ENCODE data around the gene CYSRT1. TPM values are rescaled to one million over a fixed set of nuclear protein-coding genes. Genes with fewer than 3 reads are reported as not detected.

The CYSRT1 gene
- polyA plus RNA-seq, 1 of the 3 experiments (the other 2 are of a cell fraction) = 2.1 TPM

DNA sequence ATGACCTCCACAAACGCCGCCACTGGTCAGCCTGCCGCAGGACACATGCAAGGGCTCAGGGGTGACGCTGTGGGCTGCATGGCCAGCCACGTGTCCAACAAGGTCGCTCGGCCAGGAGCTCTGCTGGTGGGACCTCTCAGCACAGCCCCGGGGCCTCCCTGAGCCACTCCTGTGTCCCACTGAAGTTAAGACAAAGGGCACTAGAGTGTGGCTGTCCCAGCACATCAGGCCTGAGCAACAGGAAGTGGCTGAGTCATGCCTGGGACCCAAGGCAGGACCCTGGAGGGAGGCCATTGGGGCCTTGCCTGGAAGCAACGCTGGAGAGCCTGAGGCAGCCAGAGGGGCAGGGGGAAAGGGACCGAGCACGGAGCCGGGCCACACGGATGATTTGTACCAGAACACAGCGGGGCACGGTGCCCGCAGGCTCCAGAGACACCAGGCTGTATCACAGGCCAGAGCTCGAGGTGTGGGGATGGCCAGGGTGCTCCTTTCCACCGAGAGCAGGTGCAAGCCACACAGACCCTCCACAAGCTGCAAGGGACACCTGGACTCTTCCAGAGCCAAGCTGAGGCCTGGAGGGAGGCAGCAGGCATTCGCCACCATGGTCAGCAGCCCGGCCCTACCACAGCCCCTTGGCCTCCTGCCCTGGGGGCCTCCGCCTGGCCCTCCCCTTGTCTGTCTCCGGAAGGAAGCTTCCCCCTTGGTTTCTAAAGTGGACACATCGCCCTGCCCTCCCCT, 46.6 kb upstream of the CYSRT1 start:
- no peak for TF ChIP-seq MEF2A (IDR thresholded peaks at IDR 0.05; ENCODE audit: borderline replicate concordance, low read depth)
- TF ChIP-seq CHD2 (IDR thresholded peaks at IDR 0.05; ENCODE audit: low read length, partially characterized antibody) = no peak
- Histone ChIP-seq H3K4me2 (no peak overlapping the region), H3K9me2 (no peaks in the 10 kb centered on the region), H3K4me3 (ENCODE audit: low read depth in 2 of 2, low read length in 1 of 2) (no peak overlapping the region), H3K36me3 (replicated peaks in 1 of 2; ENCODE audit: control insufficient read depth in 1 of 2, insufficient read depth in 2 of 2, low read length in 1 of 2) (peaks cover 0 to 46% of the 10 kb centered on the region in 2 experiments), H3K79me2 (ENCODE audit: insufficient read depth) (no peaks in the 10 kb centered on the region), H3K27ac (ENCODE audit: low read depth in 2 of 2, low read length in 1 of 2) (no peak overlapping the region), H3K4me1 (ENCODE audit: control insufficient read depth in 1 of 2, insufficient read depth in 2 of 2, low read depth in 1 of 2, low read length in 1 of 2) (peaks cover 0 to 11% of the 10 kb centered on the region in 2 experiments; a peak in 1 of 4 replicates), H2AFZ (ENCODE audit: low read depth) (no peak overlapping the region), H3K9me3 (no peaks in the 10 kb centered on the region), H3F3A (replicated peaks; ENCODE audit: insufficient read depth) (no peaks in the 10 kb centered on the region), H4K20me1 (ENCODE audit: insufficient read depth) (no peaks in the 10 kb centered on the region), H3K9ac (no peak overlapping the region), H3K27me3 (ENCODE audit: insufficient read depth) (no peaks in the 10 kb centered on the region)
- DNase-seq = no peak
- POLR2A ChIA-PET = no interaction called here
- CTCF ChIA-PET = interaction anchor here (1.4 kb wide), 1 partner anchor 58 kb away, joined by 5 read pairs; no protein-coding TSS in a partner anchor
- WGBS (ENCODE audit: low lambda C conversion rate) = 88% methylated on average over 15 of the region's 23 CpGs

DNA sequence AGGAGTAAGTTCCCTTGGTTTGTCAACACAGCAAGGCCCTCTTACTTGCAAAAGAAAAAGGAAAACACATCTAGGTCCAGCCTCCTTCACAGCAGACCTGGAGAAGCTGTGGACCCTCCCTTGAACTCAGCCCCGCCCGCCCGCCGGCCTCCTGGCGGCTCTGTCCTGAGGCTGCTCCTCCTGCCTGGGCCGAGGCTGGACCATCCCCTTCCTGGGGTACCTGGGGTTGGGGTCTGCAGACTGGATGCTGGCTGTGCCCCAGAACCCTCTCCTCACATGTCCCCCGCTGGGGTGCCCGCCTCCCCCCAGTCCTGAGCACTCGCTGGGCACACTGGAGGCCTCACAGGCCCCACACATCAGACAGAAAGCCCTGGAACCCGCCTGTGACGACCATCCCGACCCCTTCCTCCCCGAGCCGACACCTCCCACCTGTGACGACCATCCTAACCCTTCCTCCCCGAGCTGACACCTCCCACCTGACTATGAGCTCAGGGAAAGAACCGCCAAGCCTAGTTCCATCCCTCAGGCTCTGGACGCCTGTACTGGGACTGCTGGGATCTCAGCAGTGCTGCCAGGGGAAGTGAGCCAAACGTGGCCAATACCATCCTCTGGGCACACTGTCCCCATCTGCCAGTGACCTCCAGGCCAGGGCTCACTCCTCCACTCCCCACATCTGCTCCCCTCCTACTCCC, 45.9 kb upstream of the CYSRT1 start:
- Histone ChIP-seq H3K9me2 (no peaks in the 10 kb centered on the region), H3K9me3 (no peaks in the 10 kb centered on the region), H3K27me3 (ENCODE audit: insufficient read depth) (no peaks in the 10 kb centered on the region), H3K4me1 (ENCODE audit: control insufficient read depth in 1 of 2, insufficient read depth in 2 of 2, low read depth in 1 of 2, low read length in 1 of 2) (peaks cover 0 to 4% of the 10 kb centered on the region in 2 experiments; a peak in 1 of 4 replicates), H3F3A (replicated peaks; ENCODE audit: insufficient read depth) (no peaks in the 10 kb centered on the region), H3K27ac (ENCODE audit: low read depth in 2 of 2, low read length in 1 of 2) (no peak overlapping the region), H4K20me1 (ENCODE audit: insufficient read depth) (no peaks in the 10 kb centered on the region), H3K9ac (no peak overlapping the region), H3K4me2 (no peak overlapping the region), H3K4me3 (ENCODE audit: low read depth in 2 of 2, low read length in 1 of 2) (no peak overlapping the region), H3K36me3 (replicated peaks in 1 of 2; ENCODE audit: control insufficient read depth in 1 of 2, insufficient read depth in 2 of 2, low read length in 1 of 2) (peaks cover 0 to 53% of the 10 kb centered on the region in 2 experiments), H2AFZ (ENCODE audit: low read depth) (no peak overlapping the region), H3K79me2 (ENCODE audit: insufficient read depth) (no peaks in the 10 kb centered on the region)
- no peak for DNase-seq
- ChIA-PET POLR2A (no interaction called here), CTCF (interaction anchor here (1.4 kb wide), 1 partner anchor 58 kb away, joined by 5 read pairs; no protein-coding TSS in a partner anchor)
- no peak for TF ChIP-seq NFIC (IDR thresholded peaks at IDR 0.05; ENCODE audit: borderline replicate concordance)
- 90% methylated on average over 16 of the region's 19 CpGs for WGBS (ENCODE audit: low lambda C conversion rate)

DNA sequence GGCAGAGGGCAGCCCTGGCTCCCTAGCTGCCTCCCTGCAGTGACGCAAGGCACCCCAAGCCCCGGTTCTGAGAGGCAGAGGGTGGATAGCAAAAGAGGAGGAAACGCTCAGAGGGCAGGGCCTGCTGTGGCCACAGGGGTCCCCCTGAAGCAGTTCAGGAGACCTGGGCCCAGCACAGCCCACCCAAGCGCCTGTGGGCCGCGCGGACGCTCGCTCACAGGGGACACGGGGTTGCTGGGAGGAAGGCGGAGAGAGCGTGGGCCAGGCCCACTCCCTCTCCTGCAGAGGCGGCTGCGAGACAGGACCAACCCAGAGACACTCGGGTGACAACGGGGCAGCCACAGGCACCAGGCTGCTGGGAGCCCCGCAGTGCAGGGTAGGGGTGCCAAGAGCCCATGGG, 45.2 kb upstream of the CYSRT1 start:
- H3K79me2 ChIP-seq (ENCODE audit: insufficient read depth) = no peaks in the 10 kb centered on the region
- peaks cover 0 to 60% of the 10 kb centered on the region in 2 experiments for H3K36me3 ChIP-seq (replicated peaks in 1 of 2; ENCODE audit: control insufficient read depth in 1 of 2, insufficient read depth in 2 of 2, low read length in 1 of 2)
- H3K9ac ChIP-seq = no peak overlapping the region
- H3K27ac ChIP-seq (ENCODE audit: low read depth in 2 of 2, low read length in 1 of 2) = no peak overlapping the region
- H4K20me1 ChIP-seq (ENCODE audit: insufficient read depth) = no peaks in the 10 kb centered on the region
- peaks cover 0 to 2% of the 10 kb centered on the region in 2 experiments; a peak in 1 of 4 replicates for H3K4me1 ChIP-seq (ENCODE audit: control insufficient read depth in 1 of 2, insufficient read depth in 2 of 2, low read depth in 1 of 2, low read length in 1 of 2)
- H3K9me2 ChIP-seq = no peaks in the 10 kb centered on the region
- H3K9me3 ChIP-seq = no peaks in the 10 kb centered on the region
- POLR2A ChIA-PET = interaction anchor here (0.7 kb wide), 1 partner anchor 9 kb away, joined by 3 read pairs; no protein-coding TSS in a partner anchor
- no peak overlapping the region for H3K4me3 ChIP-seq (ENCODE audit: low read depth in 2 of 2, low read length in 1 of 2)
- WGBS (ENCODE audit: low lambda C conversion rate) = 98% methylated on average over 15 of the region's 17 CpGs
- H3F3A ChIP-seq (replicated peaks; ENCODE audit: insufficient read depth) = no peaks in the 10 kb centered on the region
- no peak overlapping the region for H3K4me2 ChIP-seq
- H3K27me3 ChIP-seq (ENCODE audit: insufficient read depth) = no peaks in the 10 kb centered on the region
- no peak for DNase-seq
- no peak overlapping the region for H2AFZ ChIP-seq (ENCODE audit: low read depth)
- CTCF ChIA-PET = no interaction called here
- TF ChIP-seq NFIC (IDR thresholded peaks at IDR 0.05; ENCODE audit: borderline replicate concordance) (no peak), NRF1 (IDR thresholded peaks at IDR 0.05; ENCODE audit: low read depth, low read length) (no peak), GABPA (IDR thresholded peaks at IDR 0.05; ENCODE audit: low read depth) (no peak), FOXM1 (IDR thresholded peaks at IDR 0.05; ENCODE audit: low read depth) (no peak), FOXJ3 (CRISPR knock-in tag; IDR thresholded peaks at IDR 0.05) (no peak), ELF1 (IDR thresholded peaks at IDR 0.05) (no peak), TAF1 (IDR thresholded peaks at IDR 0.05; ENCODE audit: borderline replicate concordance, low read depth, low read length) (no peak), JUND (IDR thresholded peaks at IDR 0.05) (no peak)
- TF ChIP-seq, protein P1, sequence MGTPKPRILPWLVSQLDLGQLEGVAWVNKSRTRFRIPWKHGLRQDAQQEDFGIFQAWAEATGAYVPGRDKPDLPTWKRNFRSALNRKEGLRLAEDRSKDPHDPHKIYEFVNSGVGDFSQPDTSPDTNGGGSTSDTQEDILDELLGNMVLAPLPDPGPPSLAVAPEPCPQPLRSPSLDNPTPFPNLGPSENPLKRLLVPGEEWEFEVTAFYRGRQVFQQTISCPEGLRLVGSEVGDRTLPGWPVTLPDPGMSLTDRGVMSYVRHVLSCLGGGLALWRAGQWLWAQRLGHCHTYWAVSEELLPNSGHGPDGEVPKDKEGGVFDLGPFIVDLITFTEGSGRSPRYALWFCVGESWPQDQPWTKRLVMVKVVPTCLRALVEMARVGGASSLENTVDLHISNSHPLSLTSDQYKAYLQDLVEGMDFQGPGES (IDR thresholded peaks at IDR 0.05; ENCODE audit: low read depth, low read length) = no peak
- TF ChIP-seq, protein P2, sequence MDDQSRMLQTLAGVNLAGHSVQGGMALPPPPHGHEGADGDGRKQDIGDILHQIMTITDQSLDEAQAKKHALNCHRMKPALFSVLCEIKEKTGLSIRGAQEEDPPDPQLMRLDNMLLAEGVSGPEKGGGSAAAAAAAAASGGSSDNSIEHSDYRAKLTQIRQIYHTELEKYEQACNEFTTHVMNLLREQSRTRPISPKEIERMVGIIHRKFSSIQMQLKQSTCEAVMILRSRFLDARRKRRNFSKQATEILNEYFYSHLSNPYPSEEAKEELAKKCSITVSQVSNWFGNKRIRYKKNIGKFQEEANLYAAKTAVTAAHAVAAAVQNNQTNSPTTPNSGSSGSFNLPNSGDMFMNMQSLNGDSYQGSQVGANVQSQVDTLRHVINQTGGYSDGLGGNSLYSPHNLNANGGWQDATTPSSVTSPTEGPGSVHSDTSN (IDR thresholded peaks at IDR 0.05) = no peak
- TF ChIP-seq, protein P3, sequence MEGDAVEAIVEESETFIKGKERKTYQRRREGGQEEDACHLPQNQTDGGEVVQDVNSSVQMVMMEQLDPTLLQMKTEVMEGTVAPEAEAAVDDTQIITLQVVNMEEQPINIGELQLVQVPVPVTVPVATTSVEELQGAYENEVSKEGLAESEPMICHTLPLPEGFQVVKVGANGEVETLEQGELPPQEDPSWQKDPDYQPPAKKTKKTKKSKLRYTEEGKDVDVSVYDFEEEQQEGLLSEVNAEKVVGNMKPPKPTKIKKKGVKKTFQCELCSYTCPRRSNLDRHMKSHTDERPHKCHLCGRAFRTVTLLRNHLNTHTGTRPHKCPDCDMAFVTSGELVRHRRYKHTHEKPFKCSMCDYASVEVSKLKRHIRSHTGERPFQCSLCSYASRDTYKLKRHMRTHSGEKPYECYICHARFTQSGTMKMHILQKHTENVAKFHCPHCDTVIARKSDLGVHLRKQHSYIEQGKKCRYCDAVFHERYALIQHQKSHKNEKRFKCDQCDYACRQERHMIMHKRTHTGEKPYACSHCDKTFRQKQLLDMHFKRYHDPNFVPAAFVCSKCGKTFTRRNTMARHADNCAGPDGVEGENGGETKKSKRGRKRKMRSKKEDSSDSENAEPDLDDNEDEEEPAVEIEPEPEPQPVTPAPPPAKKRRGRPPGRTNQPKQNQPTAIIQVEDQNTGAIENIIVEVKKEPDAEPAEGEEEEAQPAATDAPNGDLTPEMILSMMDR (IDR thresholded peaks at IDR 0.05) = no peak
- TF ChIP-seq, protein P4, sequence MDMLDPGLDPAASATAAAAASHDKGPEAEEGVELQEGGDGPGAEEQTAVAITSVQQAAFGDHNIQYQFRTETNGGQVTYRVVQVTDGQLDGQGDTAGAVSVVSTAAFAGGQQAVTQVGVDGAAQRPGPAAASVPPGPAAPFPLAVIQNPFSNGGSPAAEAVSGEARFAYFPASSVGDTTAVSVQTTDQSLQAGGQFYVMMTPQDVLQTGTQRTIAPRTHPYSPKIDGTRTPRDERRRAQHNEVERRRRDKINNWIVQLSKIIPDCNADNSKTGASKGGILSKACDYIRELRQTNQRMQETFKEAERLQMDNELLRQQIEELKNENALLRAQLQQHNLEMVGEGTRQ (IDR thresholded peaks at IDR 0.05; ENCODE audit: borderline replicate concordance, low read depth, low read length) = no peak
